Mammary epithelial cell (primary cell): ENCODE data around the gene UBQLN3.

Experiments
- EZH2 ChIP-seq: IDR thresholded peaks from 2 replicates; pipeline ENCODE4 v1.6.1; 2012; ENCODE audit warnings: low read length, inconsistent platforms, borderline replicate concordance
- TF ChIP-seq, protein P1 (sequence below), 2 donors: IDR thresholded peaks in 1 of 2; conservative IDR thresholded peaks in 1 of 2; 2 replicates each; pipeline ENCODE4 v1.5.1; 2011 to 2012; ENCODE audit warnings: inconsistent platforms in 2 of 2, low read length in 2 of 2, mild to moderate bottlenecking in 2 of 2, control low read depth in 1 of 2, low read depth in 1 of 2; ENCODE audit not compliant: insufficient read depth in 1 of 2; ENCODE audit errors: extremely low read depth in 1 of 2

DNA sequence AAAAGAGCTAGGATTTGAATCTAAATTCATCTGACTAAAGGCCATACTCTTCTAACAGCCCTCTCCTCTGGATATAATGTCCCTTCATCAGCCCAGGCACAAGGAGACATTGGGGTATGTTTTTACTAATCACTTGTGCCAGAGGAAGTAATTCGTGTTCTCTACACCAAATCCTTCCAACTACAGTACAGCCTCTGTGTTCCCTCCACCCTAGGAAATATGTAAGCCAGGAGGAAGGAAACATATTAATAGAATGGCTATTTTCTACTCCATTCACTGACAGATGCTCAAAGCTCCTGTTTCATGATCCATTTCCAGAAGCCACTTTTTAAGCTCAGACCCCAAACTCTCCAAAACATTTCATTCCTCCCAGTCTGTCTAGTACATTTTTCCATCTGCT is 18.7 kb upstream of the UBQLN3 start:
- TF ChIP-seq EZH2: no peak
- TF ChIP-seq, protein P1, sequence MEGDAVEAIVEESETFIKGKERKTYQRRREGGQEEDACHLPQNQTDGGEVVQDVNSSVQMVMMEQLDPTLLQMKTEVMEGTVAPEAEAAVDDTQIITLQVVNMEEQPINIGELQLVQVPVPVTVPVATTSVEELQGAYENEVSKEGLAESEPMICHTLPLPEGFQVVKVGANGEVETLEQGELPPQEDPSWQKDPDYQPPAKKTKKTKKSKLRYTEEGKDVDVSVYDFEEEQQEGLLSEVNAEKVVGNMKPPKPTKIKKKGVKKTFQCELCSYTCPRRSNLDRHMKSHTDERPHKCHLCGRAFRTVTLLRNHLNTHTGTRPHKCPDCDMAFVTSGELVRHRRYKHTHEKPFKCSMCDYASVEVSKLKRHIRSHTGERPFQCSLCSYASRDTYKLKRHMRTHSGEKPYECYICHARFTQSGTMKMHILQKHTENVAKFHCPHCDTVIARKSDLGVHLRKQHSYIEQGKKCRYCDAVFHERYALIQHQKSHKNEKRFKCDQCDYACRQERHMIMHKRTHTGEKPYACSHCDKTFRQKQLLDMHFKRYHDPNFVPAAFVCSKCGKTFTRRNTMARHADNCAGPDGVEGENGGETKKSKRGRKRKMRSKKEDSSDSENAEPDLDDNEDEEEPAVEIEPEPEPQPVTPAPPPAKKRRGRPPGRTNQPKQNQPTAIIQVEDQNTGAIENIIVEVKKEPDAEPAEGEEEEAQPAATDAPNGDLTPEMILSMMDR (conservative IDR thresholded peaks at IDR 0.05 in 1 of 2, IDR thresholded peaks at IDR 0.05 in 1 of 2; ENCODE audit: extremely low read depth in 1 of 2, insufficient read depth in 1 of 2, low read depth in 1 of 2, low read length in 2 of 2): no peak
